HG03097 (cell line): Measurements from ENCODE around the gene HS3ST5.

Source experiments
- ATAC-seq: cut with Tn5 transposase; IDR thresholded peaks from one replicate; pipeline ENCODE4 v1.9.1; 2021; ENCODE audit not compliant: unreplicated experiment, low FRiP score

HS3ST5 gene

GRCh38 chr6:114203460-114203859, 139.4 kb downstream of the HS3ST5 start:
- no peak for ATAC-seq

GRCh38 chr6:114202389-114202788, 140.4 kb downstream of the HS3ST5 start:
- ATAC-seq: no peak

GRCh38 chr6:114200891-114201290, 141.9 kb downstream of the HS3ST5 start:
- ATAC-seq: no peak

GRCh38 chr6:114195631-114196403, 147.0 kb downstream of the HS3ST5 start:
- no peak for ATAC-seq

- no peak for ATAC-seq
Measured at GRCh38 chr6:114195027-114195365, 147.8 kb downstream of the HS3ST5 start.

GRCh38 chr6:114194362-114195026, 148.3 kb downstream of the HS3ST5 start:
- ATAC-seq: no peak

- ATAC-seq: no peak
Measured at GRCh38 chr6:114187563-114187962, 155.3 kb downstream of the HS3ST5 start.

- ATAC-seq: no peak
Measured at GRCh38 chr6:114181664-114182063, 161.2 kb downstream of the HS3ST5 start.

GRCh38 chr6:114179411-114179810, 163.4 kb downstream of the HS3ST5 start:
- no peak for ATAC-seq

- ATAC-seq: no peak
Measured at GRCh38 chr6:114176726-114177125, 166.1 kb downstream of the HS3ST5 start.

- ATAC-seq: no peak
Measured at GRCh38 chr6:114172576-114173260, 170.1 kb downstream of the HS3ST5 start.

GRCh38 chr6:114171473-114171872, 171.3 kb downstream of the HS3ST5 start:
- no peak for ATAC-seq

- ATAC-seq: no peak
Measured at GRCh38 chr6:114170958-114171387, 171.8 kb downstream of the HS3ST5 start.

- no peak for ATAC-seq
Measured at GRCh38 chr6:114170372-114170771, 172.5 kb downstream of the HS3ST5 start.

- no peak for ATAC-seq
Measured at GRCh38 chr6:114169763-114170162, 173.1 kb downstream of the HS3ST5 start.

GRCh38 chr6:114167583-114168576, 174.9 kb downstream of the HS3ST5 start:
- no peak for ATAC-seq

GRCh38 chr6:114164207-114164606, 178.6 kb downstream of the HS3ST5 start:
- no peak for ATAC-seq

GRCh38 chr6:114162691-114163347, 180.0 kb downstream of the HS3ST5 start:
- no peak for ATAC-seq

GRCh38 chr6:114160881-114161280, 181.9 kb downstream of the HS3ST5 start:
- ATAC-seq: no peak

- ATAC-seq: no peak
Measured at GRCh38 chr6:114159727-114160126, 183.1 kb downstream of the HS3ST5 start.
